22Rv1 (cell line): ENCODE data around the gene MED10.

Source experiments
- H3K27ac ChIP-seq: fragments of 450-650 bp; 2 replicates; pipeline ENCODE4 v1.5.1; 2017
- ZFX ChIP-seq: fragments of 450-650 bp; IDR thresholded peaks from 2 replicates; pipeline ENCODE4 v1.6.1; 2017; ENCODE audit warnings: antibody characterized with exemption, borderline replicate concordance
- TF ChIP-seq, protein P1 (sequence below): fragments of 450-650 bp; IDR thresholded peaks from 2 replicates; pipeline ENCODE4 v1.5.1; 2017; ENCODE audit warnings: mild to moderate bottlenecking

MED10 gene

DNA sequence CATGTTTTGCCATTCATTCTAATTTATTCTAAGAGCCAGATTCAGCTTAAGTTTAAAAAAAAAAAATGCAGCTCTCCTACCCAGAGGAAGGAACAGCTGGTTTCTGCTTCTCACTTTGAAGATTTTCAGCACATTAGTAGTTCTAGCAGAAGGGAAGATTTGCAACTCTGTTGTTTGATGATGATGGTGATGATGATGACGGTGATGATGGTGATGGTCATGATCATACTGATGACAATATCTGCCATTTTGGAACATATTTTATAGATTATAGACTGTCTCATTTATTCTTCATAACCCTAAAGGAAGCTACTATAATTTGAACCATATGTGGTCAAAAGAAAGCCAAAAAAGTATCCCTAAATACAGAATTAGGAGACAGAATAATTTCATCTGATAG lies 7.9 kb upstream of the MED10 start:
- TF ChIP-seq, protein P1, sequence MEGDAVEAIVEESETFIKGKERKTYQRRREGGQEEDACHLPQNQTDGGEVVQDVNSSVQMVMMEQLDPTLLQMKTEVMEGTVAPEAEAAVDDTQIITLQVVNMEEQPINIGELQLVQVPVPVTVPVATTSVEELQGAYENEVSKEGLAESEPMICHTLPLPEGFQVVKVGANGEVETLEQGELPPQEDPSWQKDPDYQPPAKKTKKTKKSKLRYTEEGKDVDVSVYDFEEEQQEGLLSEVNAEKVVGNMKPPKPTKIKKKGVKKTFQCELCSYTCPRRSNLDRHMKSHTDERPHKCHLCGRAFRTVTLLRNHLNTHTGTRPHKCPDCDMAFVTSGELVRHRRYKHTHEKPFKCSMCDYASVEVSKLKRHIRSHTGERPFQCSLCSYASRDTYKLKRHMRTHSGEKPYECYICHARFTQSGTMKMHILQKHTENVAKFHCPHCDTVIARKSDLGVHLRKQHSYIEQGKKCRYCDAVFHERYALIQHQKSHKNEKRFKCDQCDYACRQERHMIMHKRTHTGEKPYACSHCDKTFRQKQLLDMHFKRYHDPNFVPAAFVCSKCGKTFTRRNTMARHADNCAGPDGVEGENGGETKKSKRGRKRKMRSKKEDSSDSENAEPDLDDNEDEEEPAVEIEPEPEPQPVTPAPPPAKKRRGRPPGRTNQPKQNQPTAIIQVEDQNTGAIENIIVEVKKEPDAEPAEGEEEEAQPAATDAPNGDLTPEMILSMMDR: no peak
- no peak for TF ChIP-seq ZFX
- H3K27ac ChIP-seq: no peak overlapping the region

DNA sequence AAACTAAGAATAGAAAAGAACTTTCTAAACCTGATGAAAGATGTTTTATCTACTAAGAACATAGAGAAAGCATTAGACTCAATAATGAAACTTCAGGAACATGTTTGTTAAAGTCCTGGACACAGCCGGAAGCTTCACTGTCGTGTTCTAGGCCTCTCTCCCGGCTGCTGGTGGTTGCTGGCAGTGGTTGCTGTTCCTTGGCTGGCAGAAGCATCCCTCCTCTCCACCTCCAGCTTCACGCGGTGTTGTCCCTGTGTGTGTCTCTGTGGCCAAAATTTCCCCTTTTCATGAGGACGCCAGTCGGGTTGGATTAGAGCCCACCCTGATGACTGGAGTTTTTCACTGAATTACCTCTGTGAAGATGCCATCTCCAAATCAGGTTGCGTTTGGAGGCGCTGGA lies 6.5 kb upstream of the MED10 start:
- no peak overlapping the region for H3K27ac ChIP-seq
- TF ChIP-seq ZFX: no peak
- TF ChIP-seq, protein P1: no peak

DNA sequence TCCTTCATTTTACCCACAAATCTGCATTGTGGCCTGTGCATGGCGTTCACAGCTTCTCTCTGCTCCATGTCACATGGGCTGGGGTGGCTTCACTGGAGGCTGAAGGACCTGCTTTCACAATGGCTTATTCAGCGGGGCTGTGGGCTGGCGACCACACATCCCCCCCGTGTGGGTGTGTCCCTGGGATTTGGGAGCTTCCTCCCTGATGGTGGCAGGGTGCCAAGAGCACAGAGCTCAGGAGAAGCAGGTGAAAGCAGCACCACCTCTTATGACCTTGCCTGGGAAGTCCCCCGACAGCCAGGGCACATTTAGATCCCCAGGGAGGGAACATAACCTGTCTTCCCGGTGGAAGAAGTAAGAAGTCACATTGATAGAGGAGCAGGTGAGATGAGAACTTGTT lies 5.0 kb upstream of the MED10 start:
- H3K27ac ChIP-seq: no peak overlapping the region
- TF ChIP-seq ZFX: no peak
- TF ChIP-seq, protein P1: no peak

DNA sequence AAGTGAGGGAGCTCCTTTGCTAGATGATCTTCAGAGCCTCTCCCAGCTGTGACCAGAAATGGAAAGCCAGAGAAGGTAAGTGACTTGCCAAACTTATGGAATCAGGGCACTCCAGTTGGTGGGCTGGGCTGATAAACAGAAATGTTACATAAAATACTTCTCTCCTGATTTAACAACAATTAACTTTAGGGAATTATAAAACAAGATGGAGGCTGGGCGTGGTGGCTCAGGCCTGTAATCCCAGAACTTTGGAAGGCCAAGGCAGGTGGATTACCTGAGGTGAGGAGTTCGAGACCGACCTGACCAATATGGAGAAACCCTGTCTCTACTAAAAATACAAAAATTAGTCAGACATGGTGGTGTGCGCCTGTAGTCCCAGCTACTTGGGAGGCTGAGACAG lies 899 bp upstream of the MED10 start:
- TF ChIP-seq ZFX: no peak
- TF ChIP-seq, protein P1: no peak
- no peak overlapping the region for H3K27ac ChIP-seq

DNA sequence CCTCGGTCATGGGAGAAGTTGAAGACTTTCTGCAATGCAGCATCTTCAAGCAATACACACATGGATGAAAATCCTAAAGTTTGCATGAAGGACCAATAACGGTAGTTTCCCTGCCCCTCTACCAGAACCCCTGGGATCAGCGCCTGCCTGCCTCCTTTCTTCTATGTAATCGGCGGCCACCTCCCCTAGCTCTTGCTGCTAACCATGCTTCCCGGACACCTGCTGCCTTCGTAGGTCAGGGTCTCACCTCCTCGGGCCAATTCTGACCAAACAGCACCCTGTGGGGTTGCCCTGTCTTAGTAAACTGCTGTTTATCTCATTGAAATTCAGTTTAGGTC lies 388 bp upstream of the MED10 start:
- TF ChIP-seq ZFX: no peak
- TF ChIP-seq, protein P1: no peak
- no peak overlapping the region for H3K27ac ChIP-seq

DNA sequence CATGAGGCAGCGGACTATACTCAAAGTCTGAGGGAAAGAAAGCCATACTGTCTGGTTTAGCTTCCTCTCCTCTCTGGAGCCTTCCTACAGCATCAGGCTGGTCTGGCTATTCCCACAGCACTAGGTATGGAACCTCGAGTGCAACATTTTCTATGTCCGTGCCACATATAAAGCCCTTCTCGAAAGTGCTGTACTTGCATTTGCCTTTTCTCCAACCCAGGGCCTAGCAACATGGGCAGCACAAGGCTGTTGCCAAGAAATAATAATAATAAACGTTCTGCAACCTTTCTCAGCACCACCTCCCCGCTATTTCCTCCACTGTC lies 804 bp downstream of the MED10 start:
- H3K27ac ChIP-seq: no peak overlapping the region; the same call in 1 of the 2 replicates
- TF ChIP-seq, protein P1: no peak
- no peak for TF ChIP-seq ZFX

DNA sequence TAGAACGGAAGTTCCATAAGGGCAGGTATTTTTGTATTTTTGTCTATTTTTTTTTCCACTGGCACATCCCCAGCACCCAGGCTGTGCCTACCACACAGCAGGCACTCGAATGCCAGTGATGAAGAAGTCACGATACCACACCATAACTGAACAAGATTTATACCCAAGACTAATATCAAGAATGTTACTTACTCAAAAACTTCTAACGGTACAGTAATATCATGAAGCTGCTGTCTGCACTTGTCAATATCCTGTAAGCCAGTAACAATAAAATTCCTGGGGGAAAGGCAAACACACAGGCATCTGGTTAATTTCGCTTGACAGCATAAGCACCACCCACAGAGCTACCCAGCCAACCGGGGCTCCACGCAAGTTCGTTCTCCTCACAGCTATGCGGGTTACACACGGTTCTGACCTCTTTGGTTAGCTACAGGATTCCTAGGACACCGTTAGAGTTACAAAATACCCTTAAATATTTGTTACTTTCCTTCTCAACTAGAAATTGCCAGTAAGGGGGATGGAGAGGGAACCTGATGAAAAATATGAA lies 1.3 kb downstream of the MED10 start:
- TF ChIP-seq, protein P1: no peak
- TF ChIP-seq ZFX: no peak
- no peak overlapping the region for H3K27ac ChIP-seq
